ENCODE data around the gene SIGLEC12.

Gene SIGLEC12

GRCh38 chr19:51501594-51502263 is at the start of gene SIGLEC12:
Gene SIGLEC12 (minus strand): TSS chr19:51501800. CDS start chr19:51501733, 67 bp downstream.
- no peak for DNase-seq (ENCODE audit: low read depth)

- DNase-seq (ENCODE audit: low read depth), result no peak
Observed at GRCh38 chr19:51550848-51551672, 49.5 kb upstream of the SIGLEC12 start.

- no peak for DNase-seq (ENCODE audit: low read depth)
Observed at GRCh38 chr19:51549533-51550324, 48.1 kb upstream of the SIGLEC12 start.

GRCh38 chr19:51548891-51549305 is 47.3 kb upstream of the SIGLEC12 start:
- no peak for DNase-seq (ENCODE audit: low read depth)

- no peak for DNase-seq (ENCODE audit: low read depth)
Observed at GRCh38 chr19:51548213-51548651, 46.6 kb upstream of the SIGLEC12 start.

GRCh38 chr19:51547397-51548212 is 46.0 kb upstream of the SIGLEC12 start:
- no peak for DNase-seq (ENCODE audit: low read depth)

GRCh38 chr19:51546650-51547396 is 45.2 kb upstream of the SIGLEC12 start:
- no peak for DNase-seq (ENCODE audit: low read depth)

GRCh38 chr19:51546107-51546649 is 44.6 kb upstream of the SIGLEC12 start:
- DNase-seq (ENCODE audit: low read depth), result no peak

- DNase-seq (ENCODE audit: low read depth), result no peak
Observed at GRCh38 chr19:51544038-51544437, 42.4 kb upstream of the SIGLEC12 start.

GRCh38 chr19:51542699-51543098 is 41.1 kb upstream of the SIGLEC12 start:
- no peak for DNase-seq (ENCODE audit: low read depth)

- DNase-seq (ENCODE audit: low read depth), result no peak
Observed at GRCh38 chr19:51541458-51542357, 40.1 kb upstream of the SIGLEC12 start.

- DNase-seq (ENCODE audit: low read depth), result no peak
Observed at GRCh38 chr19:51539821-51540366, 38.3 kb upstream of the SIGLEC12 start.

GRCh38 chr19:51535535-51535934 is 33.9 kb upstream of the SIGLEC12 start:
- no peak for DNase-seq (ENCODE audit: low read depth)

- DNase-seq (ENCODE audit: low read depth), result no peak
Observed at GRCh38 chr19:51531349-51532315, 30.0 kb upstream of the SIGLEC12 start, which contains the start of gene SIGLEC6. Gene SIGLEC6 (minus strand): TSS chr19:51531670. CDS start chr19:51531648, 22 bp downstream.

- DNase-seq (ENCODE audit: low read depth), result no peak
Observed at GRCh38 chr19:51530616-51531015, 29.0 kb upstream of the SIGLEC12 start.

- DNase-seq (ENCODE audit: low read depth), result no peak
Observed at GRCh38 chr19:51529301-51529700, 27.7 kb upstream of the SIGLEC12 start.

- DNase-seq (ENCODE audit: low read depth), result no peak
Observed at GRCh38 chr19:51525651-51526050, 24.1 kb upstream of the SIGLEC12 start.
